ENCODE measurements around the gene UXT.
"Not testable (repeated sequence)": the region's sequence is repeated elsewhere in the genome, so short reads cannot be mapped to it uniquely, and the experiment has no call there.

UXT gene

GRCh38 chrX:47658684-47659420, at the start of gene UXT:
TSS of gene UXT (minus strand) at chrX:47659180. CDS start at chrX:47658927, 253 bp downstream.
- FAIRE-seq: peak; percentile 45

GRCh38 chrX:47707031-47707780, 48.2 kb upstream of the UXT start:
- no peak for FAIRE-seq

- FAIRE-seq: no peak
These were observed 47.6 kb upstream of the UXT start for GRCh38 chrX:47706575-47706974.

GRCh38 chrX:47704736-47705135, 45.8 kb upstream of the UXT start:
- no peak for FAIRE-seq

GRCh38 chrX:47697181-47697580, 38.2 kb upstream of the UXT start:
- no peak for FAIRE-seq

GRCh38 chrX:47690175-47690574, 31.2 kb upstream of the UXT start:
- no peak for FAIRE-seq

- FAIRE-seq: no peak
These were observed 28.3 kb upstream of the UXT start for GRCh38 chrX:47687263-47687662.

GRCh38 chrX:47683829-47684205, 24.8 kb upstream of the UXT start:
- FAIRE-seq: peak; percentile 49

GRCh38 chrX:47683184-47683828, 24.3 kb upstream of the UXT start:
- FAIRE-seq: no peak

- not testable (repeated sequence) for FAIRE-seq
These were observed 17.2 kb upstream of the UXT start for GRCh38 chrX:47675959-47676859.

GRCh38 chrX:47674776-47675175, 15.8 kb upstream of the UXT start:
- no peak for FAIRE-seq

GRCh38 chrX:47665797-47666196, 6.8 kb upstream of the UXT start:
- not testable (repeated sequence) for FAIRE-seq

- FAIRE-seq: no peak
These were observed 5.8 kb upstream of the UXT start for GRCh38 chrX:47664737-47665136.

GRCh38 chrX:47662144-47662657, 3.2 kb upstream of the UXT start:
- no peak for FAIRE-seq

GRCh38 chrX:47661539-47661938, 2.6 kb upstream of the UXT start:
- no peak for FAIRE-seq

GRCh38 chrX:47659421-47659726, 394 bp upstream of the UXT start:
- no peak for FAIRE-seq

- no peak for FAIRE-seq
These were observed 688 bp downstream of the UXT start for GRCh38 chrX:47658301-47658683.

- no peak for FAIRE-seq
These were observed 7.7 kb downstream of the UXT start for GRCh38 chrX:47651043-47651905.

GRCh38 chrX:47650164-47651042, 8.6 kb downstream of the UXT start, which contains the start of gene ELK1:
TSS of gene ELK1 (minus strand) at chrX:47650563. CDS start at chrX:47641441, 9,122 bp downstream.
- FAIRE-seq: peak; percentile 80

- FAIRE-seq: no peak
These were observed 9.2 kb downstream of the UXT start for GRCh38 chrX:47649781-47650163.

- FAIRE-seq: no peak
These were observed 9.7 kb downstream of the UXT start for GRCh38 chrX:47649271-47649670.

All from colon (tissue), 2 donors.